ENCODE data around the gene B3GALT5.

Gene B3GALT5

DNA sequence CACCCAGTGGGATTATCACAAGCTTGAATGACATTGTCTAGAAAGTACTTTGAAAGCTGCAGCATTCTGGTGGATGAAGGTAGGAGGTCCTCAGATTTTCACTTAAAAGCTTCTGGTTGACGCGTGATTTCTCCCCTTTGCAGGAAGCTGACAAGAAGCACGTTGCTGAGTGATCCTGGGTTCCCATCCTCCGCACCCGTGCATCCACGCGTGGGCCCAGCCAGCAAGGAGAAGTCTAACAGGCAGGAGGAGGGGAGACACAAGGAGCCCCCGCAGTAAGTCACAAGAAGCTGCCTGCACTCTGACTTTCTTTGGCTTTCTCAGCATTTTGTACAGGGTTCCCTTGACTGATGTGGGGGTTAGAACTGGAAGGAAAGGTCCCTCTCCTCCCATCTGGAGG is 7.8 kb upstream of the B3GALT5 start:
- no peak for DNase-seq (ENCODE audit: low read depth)

GRCh38 chr21:39610703-39611102 is 2.0 kb upstream of the B3GALT5 start:
- DNase-seq (ENCODE audit: low read depth) = no peak

DNA sequence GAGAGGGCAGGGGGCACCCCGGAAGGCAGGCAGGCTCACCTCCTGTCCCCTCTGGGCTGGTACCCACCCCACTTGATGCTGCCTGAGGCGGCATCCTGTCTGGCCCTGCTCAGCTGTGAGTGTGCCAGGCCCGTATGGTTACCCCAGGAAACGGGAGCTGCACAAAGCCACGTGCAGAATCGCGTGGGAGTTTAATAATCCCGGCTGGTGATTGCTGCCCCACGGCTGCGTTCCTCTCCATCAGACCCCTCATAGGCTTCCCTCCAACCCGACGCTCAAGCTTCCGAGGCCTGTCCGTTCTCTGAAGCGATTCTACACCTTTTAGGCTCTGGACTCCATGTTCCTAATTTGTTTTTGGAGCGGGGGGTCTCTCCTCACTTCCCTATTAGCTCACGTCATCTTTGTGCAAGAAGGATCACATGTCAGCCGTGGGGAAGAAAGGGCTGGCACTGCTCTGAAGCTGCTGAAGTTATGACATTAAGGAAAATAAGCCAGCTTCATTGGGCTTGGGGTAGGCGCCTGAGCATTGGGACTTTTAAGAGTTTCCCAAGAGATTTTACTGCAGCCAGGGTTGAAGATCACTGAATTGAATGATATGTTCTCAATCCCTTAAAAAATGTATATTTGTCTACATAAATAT is 1.1 kb upstream of the B3GALT5 start:
- no peak for DNase-seq (ENCODE audit: low read depth)

- no peak for DNase-seq (ENCODE audit: low read depth)
These were observed 548 bp downstream of the B3GALT5 start for GRCh38 chr21:39613041-39613934.

DNA sequence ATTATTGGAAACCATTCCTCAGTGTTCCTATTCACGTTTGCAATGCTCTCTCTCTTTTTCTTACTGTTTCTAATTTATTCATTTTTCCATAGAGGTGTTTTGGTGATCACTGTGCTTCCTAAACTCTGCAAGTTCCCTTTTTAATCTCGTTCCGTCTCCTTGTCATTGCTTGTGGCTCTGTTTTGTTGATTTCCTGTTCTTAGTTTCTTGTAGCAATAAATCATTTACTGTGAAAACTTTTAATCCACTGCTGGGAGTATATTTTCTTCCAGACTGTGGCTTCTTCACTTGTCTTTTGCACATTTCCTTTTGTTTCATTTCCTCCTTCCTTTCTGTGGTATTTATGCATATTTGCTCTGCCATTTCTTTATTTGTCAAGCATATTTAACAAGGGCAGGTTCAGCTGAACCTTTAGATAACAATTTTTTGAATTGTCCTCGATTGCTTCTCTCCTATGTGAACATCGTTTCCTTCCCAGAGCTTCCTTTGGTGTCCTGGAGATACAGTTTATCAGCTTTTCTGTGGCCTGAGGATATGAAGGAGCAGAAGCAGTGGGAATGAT is 3.6 kb downstream of the B3GALT5 start:
- no peak for DNase-seq (ENCODE audit: low read depth)

GRCh38 chr21:39620856-39621255 is 8.1 kb downstream of the B3GALT5 start:
- DNase-seq (ENCODE audit: low read depth) = no peak

DNA sequence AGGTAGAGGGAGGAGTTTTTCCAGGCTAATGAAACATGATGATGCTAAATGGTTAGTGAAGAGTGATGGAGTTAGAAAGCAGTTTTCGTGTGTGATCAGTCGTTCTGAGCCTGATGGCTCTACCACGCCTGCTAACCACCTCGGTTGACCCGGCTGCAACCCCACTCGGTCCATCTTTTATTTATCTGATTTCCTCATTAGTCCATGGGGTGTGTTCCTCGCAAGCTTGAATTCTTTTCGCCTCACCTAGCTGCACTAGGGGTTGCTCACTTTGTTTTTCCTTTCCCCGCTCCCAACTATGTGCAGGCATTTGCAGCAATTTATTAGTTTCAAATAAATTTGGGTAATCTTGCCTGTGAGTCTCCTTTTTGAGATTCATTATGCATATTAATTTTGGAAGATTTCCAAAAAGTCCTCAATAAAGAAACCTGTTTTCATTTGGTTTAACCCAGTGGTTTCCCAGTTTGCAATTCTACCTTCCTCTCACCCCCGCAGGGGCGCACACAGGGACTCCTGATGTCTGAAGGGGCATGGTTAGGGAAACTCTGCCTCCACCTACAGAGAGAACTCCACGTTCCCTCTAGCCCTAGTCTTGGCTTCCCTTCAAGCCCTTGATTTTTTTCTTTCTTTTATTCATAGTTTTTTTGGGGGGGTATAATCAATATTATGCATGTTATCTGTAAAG is 12.6 kb downstream of the B3GALT5 start:
- DNase-seq (ENCODE audit: low read depth) = no peak

DNA sequence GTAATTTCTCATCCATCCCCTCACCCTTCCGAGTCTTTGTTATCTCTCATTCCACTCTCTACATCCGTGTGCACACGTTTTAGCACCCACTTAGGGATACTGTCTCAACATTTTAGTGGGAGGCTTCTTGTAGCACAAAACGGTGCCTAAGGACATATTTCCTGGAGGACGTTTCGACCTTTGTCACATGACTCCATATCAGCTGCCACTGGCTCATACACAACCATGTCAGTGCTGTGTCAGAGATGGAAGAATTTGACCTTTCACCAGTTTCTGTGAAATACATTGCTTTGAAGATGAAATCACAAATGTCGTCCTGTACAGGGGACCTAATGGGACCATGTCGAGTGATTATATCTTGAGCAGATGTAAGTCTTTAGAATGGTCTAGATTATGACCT is 15.6 kb downstream of the B3GALT5 start:
- DNase-seq (ENCODE audit: low read depth) = no peak

GRCh38 chr21:39630191-39630591 is 17.5 kb downstream of the B3GALT5 start:
- DNase-seq (ENCODE audit: low read depth) = no peak

DNA sequence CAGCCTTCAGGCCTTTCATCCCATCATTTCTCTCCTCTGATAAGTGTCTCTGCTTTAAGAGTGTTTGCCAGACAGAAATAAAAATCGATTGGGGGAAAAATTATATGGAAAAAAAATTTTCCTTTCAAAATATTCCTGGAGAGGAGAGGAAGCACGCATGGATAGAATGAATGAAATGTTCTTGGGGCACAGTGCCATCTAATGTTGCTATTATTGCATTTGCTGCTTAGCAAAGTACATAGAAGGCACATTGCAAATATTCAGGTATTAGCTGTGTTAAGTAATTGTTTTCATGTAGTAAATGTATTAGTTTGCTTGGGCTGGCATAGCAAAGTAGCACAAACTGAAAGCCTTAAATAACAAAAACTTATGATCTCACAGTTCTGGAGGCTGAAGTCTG is 18.1 kb downstream of the B3GALT5 start:
- DNase-seq (ENCODE audit: low read depth) = no peak

DNA sequence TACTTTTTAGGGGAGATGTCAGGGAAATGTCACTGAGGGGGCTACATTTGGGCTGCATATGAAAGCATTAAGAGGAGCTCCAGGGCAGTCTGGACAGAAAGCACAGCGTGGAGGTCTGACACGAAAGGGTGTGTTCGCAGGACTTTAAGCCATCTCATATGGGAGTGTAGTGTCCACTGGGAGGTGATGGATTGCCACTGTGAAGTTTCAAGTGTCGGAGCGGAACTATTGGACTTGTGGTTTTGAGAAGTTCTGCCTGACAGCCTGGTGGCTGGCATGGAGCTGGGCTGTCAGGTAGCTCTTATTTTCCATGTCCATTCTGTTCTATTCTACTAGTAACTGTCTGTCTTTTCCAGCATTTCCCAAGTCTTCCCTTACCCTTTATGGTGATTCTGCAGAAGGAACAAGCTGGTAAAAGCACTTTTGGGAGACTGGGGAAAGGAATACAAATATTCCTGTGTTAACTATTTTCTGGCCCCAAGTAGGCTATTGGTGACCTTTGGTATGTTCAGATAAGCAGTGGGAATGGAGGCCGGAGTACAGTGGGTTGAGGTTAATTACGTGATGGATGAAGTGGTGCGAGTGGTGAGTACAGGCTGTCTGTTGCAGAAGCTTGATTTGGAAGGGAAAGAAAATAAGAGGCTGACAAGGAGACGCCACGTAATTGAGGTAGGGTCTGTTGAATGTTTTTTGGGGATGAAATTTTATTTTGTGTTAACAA is 19.3 kb downstream of the B3GALT5 start:
- no peak for DNase-seq (ENCODE audit: low read depth)

- no peak for DNase-seq (ENCODE audit: low read depth)
These were observed 20.2 kb downstream of the B3GALT5 start for GRCh38 chr21:39632796-39633442.

- DNase-seq (ENCODE audit: low read depth) = peak; percentile 47
These were observed 21.0 kb downstream of the B3GALT5 start for GRCh38 chr21:39633770-39634181.

- no peak for DNase-seq (ENCODE audit: low read depth)
These were observed 21.8 kb downstream of the B3GALT5 start for GRCh38 chr21:39634507-39634906.

DNA sequence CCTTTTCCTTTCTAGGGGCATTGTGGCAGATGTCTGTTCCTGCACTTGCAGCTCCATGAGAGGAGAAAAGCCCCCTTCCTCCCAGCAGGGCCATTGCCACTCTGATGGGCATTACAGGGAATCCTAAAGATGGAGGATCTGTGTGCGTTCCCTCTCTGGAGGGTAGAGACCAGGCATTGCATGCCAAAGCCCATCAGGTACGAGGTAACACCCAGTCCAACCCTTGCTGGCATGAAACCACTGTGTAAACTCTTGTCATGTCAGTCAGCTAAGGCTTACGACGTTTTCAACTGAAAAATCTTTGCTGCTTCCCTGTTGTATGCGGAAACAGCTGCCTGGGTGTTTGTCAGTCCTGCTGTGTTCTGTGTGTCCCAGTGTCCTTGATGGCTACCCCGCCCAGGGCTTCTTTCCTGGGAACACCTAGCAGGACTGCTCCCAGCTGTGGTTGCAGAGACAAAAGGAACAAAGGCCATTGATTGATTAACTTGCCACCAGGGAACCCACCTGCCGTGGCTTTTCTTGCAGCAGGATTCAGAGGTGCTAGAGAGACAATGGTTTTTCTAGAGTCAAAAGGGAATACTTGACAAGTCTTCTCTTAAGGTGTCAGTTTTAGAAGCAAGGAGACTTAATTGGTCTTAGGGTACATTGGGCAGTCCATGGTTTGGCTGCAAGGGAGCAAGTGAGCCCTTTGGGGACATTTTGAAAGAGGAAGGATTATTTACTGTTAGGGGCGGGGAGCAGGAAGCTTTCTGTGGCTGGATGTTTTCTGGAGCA is 24.6 kb downstream of the B3GALT5 start:
- no peak for DNase-seq (ENCODE audit: low read depth)

DNA sequence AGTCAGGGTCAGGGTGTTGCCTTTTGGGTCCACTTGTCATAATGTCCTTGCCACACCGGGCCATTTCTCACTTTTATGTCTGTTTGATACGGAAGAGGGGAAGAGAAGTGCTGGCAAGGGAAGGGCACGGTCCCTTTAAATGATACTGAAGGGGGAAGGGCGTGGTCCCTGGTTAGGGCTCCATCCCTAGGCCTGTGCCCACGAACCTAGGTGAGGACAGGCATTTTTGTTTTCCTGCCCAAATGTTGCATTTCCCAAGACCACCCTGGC is 25.2 kb downstream of the B3GALT5 start:
- DNase-seq (ENCODE audit: low read depth) = no peak

GRCh38 chr21:39638281-39638680 is 25.5 kb downstream of the B3GALT5 start:
- DNase-seq (ENCODE audit: low read depth) = no peak

DNA sequence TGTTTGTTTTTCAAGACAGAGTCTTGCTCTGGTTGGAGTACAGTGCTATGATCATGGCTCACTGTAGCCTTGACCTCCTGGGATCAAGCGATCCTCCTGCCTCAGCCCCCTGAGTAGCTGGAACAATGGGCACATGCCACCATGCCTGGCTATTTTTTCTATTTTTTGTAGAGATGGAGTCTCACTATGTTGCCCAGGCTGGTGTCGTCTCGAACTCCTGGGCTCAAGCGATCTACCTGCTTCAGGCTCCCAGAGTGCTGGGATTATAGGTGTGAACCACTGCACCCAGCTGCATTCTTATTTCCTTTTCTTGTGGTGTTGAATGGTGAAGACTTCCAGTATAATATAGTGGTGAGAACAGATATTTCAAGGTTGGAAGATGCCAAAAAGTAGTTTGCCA is 28.0 kb downstream of the B3GALT5 start:
- no peak for DNase-seq (ENCODE audit: low read depth)

GRCh38 chr21:39641827-39642450 is 29.2 kb downstream of the B3GALT5 start:
- DNase-seq (ENCODE audit: low read depth) = no peak

DNA sequence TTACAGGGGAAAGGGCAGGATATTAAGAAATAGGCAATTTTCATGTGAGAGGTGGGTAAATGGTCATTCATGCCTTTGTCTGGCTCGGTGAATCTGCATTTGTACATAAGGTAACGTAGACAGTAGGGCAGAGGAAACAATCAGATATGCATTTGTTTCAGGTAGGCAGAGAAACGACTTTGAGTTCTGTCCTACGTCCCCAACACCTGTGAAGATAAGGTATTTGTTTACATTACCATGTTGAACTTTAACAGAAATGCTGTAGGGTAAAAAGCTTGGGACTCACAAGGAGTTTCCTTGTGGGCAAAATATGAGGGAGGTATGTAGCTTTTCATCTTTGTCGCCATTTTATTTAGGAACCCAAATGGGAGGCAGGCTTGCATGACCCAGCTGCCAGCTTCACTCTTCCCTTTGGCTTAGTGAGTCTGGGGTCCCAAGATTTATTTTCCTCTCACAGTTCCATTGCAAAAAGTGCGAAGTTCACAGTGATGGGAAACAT is 31.4 kb downstream of the B3GALT5 start:
- DNase-seq (ENCODE audit: low read depth) = no peak

Measured in fibroblast of gingiva (primary cell).